HT-29 (cell line): ENCODE data around the gene SEPTIN8. TPM values are rescaled to one million over a fixed set of nuclear protein-coding genes. Genes with fewer than 3 reads are reported as not detected.

Experiments
- DNase-seq: peaks from one replicate; pipeline ENCODE4 v3.0.0-alpha.2; 2015; ENCODE audit warnings: low spot score
- total RNA-seq: library from RNA; depleted of rRNA; stranded (reverse); fragments of >200 nt; shearing (Covaris generic); gene quantifications from 2 replicates; pipeline ENCODE4 v1.2.3, GENCODE V29; 2014

Gene SEPTIN8
- total RNA-seq, 1 experiment from 2014 or later = 37.7 TPM

DNA sequence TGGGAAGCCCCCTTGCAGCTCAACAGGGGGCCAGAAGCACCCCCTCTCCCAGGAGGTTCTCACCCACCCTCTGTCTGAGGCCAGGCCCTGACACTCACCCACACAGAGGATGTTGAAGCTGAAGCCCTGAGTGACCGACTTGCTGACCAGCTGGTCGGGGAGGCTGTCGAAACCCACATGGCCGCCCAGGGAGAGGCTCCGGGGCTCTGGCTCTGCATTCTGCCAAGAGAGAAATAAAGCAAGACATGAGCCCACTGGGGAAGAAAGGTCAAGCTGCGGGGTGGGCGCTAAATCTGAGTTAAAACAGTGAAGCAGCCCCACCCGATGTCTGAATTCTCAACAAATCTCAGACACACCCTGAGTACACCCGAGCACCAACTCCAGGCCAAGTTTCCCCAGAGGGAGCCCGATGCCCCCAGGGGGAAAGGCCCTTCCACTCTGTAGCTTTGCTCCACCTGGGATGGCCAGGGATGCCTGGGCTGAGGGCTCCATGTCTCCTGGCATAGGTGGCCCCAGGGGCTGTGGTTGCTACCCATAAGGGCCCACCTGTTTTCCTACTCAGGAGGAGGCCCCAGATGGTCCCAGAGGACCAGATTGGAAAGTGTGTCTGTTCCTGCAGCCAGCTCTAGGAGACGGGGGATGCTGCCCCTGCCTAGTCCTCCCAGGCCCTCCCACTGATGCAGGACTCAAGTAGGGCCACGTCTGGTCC, 11.6 kb downstream of the SEPTIN8 start:
- no peak for DNase-seq

DNA sequence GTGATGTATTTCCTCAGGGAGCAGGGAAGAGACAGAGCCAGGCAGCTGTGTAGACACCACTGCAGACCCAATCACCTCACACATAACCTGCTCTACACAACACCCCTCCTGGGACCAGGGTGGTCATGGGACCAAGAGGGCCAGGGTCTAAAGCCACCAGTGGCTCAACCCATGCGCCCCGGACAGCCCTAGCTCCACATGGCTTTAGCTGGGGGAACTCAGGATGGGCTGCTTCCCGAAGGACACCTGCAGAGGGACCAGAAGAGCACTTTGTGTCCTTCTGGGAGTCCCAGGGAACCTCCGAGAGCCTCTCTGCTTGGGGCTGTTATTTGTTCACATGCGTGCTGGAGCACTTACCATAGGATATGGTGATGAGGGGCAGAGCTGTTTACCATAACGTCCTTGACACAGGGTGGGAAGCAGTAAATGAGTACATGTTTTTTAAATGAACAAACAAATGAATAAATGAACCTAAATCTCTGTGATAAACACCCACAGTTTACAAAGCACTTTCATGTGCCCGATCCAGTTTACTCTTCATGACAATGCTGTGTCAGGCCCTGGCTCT, 12.3 kb downstream of the SEPTIN8 start:
- no peak for DNase-seq

DNA sequence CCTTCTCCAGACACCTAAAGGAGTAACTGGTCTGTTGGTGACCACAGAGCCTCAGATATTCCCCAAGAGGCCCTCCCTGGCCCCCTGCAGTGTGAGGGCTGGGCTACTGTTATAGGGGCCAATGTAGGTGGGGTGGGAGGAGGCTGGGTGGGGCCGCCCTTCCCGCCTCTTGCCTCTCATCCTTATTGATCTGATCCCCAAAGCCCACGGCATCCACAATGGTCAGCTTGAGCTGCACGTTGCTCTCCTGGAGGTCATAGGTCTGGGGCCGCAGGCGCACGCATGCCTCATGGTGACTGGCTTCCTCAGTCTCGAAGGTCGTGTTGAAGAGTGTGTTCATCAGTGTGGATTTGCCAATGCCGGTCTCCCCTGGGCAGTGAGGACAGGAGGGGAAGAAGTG, 13.0 kb downstream of the SEPTIN8 start:
- no peak for DNase-seq

DNA sequence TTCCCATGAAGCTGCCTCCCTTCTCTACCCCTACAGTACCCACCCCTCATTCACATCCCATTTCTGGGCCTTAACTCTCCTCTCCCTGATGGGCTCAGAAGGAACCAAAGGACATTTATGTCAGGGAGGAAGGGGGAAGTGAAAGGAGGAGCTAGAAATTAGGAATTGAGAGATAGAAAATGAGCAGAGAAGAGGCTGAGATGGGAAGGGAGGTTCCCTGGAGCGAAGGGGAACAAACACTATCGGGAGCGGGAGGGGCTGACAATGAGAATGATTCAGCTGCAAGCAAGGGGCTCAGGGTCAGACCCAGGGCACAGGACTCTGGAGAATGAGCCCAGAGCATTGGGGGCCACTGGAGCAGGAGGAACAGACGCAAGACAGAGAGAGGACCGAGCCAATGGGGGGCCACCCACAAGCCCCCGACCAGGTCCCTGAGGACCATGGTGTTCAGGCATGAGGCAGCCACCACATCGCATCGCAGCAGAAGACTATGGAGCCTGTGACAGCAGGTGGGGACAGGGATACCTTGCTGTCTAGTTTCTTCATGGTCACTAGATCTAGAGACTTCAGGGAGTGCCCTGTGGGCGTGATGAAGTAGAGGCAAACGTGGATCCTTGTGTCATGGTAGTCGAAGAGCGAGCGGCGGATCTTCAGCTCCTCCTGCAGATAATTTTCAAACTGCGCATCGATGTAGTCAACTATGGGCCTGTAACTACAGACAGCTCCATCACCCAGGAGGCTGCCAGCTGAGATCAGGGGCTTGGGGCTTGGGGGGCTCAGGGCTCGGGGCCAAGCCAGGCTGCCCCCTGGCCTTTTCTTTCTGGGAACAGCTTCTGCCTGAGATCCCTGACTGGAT, 13.6 kb downstream of the SEPTIN8 start:
- DNase-seq = no peak

DNA sequence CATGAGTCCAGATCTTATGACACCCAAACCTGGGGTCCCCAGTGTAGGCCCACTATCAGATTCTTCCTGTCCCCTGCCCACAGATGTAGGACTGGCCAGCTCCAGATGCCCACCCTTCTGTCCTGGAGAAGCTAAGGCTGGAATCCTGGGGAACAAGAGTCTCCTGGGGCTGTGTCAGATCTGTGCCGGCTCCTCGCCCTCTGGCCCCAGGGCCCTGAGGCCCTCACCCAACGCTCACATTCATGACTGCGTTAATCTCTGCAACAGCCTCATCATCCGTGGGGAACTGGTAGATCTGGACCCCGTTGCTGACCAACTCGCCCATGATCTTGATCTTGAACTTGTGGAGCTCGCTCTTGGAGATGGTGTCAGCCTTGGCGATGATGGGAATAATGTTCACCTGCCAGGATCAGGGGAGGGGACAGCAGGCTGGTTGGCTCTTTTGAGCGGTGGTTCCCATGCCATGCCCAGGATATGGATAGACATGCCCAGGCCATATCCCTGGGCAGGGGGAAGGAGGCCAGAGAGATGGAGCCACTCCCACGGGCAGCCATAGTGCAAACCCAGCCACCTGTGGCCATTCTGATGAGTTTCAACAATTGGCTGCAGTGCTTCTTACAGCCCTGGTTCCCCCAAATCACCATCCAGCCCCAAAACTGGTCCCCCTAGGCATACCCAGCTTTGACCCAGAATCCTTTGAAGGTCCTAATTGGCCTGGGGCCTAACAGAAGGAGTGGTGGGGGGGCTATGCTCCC, 14.6 kb downstream of the SEPTIN8 start:
- no peak for DNase-seq

DNA sequence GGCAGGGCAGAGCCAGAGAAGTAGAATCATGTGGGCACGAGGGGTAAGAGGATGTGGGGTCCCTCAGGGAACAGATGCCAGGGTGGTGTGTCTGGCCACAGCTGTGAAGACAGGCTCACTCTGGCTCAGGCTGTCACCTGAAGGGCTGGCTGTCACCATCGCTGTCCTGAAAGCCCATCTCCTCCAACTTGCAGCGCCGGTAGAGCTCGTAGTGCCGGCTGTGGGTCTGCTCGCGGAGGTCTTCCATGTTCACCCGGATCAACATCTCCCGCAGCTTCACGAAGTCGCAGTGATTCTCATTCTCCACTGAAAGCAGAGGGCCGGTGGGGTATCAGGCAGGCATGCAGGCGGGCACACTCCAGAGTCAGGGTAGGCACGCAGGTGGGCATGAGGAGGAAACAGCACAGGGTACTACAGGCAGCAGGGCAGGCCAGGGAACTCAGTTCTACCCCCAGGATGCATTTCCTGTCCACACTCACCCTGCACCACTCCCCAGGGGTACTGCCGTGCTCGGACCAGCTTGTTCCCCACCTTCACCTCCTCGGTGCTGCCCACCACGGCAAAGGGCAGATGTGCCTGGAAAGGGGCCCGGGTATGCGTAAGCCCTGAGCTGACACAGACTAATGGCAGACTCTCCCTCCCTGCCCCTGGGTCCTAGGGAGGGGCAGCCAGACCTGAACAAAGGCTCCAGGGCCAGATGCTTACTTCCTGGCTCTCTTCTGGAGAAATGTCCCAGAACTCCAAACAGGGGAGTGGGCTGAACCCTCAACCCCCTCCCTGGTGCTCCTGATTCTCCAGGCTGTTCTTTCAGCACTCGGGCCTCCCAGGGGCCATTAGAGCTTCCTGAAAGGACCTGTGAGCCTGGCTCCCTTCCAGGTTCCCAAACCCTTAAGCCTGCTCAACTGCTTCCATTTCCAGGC, 15.5 kb downstream of the SEPTIN8 start:
- no peak for DNase-seq

DNA sequence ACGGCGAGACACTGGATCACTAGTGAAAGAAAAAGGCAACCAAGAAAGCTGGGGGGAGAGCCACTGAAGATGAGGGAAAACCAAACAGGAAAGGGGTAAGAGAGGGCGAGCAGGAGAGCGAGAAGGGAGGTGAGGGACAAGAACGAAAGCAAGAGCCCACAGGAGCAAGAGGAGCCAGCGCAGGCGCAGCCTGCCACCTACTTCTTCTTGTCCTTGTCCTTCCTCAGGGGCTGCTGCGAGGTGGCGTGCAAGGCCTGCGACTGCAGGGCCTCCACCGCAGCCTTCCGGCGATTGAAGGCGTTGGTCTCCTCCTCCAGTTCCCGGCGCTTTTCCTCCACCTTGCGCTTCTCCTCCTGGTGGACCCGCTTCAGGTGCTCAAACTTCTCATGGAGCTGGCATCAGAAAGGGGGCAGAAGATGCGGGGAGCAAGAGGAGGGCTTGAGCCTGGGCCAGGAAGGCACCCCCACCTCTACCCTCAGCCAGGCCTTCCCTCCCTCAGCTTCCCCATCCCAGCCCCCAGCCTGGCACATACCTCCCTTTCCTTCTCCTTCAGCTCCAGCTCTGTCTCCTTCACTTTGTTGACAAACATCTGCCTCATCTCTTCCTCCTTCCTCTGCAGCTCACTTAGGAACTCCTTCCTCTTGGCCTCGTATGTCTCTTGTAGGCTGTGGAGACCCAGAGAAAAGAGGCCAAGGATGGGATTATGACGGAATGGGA, 16.3 kb downstream of the SEPTIN8 start:
- DNase-seq = no peak

DNA sequence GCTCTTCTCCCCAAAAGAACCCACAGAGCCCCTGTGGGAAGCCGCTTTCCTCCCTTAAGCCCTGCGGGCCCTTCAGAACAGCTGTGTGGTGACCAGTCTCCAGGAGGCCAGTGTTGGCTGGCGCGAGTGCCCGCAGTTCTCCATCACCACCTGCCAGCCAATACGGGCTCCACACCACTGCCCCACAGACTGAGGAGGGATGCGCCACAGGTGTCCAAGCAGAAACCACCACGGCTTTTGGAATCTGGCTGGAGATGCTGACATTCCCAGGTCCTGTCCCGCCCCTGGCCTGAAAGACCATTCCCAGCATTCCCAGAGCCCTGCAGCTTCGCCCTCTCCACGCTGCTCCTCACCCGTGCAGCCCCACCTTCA, 17.0 kb downstream of the SEPTIN8 start:
- no peak for DNase-seq

DNA sequence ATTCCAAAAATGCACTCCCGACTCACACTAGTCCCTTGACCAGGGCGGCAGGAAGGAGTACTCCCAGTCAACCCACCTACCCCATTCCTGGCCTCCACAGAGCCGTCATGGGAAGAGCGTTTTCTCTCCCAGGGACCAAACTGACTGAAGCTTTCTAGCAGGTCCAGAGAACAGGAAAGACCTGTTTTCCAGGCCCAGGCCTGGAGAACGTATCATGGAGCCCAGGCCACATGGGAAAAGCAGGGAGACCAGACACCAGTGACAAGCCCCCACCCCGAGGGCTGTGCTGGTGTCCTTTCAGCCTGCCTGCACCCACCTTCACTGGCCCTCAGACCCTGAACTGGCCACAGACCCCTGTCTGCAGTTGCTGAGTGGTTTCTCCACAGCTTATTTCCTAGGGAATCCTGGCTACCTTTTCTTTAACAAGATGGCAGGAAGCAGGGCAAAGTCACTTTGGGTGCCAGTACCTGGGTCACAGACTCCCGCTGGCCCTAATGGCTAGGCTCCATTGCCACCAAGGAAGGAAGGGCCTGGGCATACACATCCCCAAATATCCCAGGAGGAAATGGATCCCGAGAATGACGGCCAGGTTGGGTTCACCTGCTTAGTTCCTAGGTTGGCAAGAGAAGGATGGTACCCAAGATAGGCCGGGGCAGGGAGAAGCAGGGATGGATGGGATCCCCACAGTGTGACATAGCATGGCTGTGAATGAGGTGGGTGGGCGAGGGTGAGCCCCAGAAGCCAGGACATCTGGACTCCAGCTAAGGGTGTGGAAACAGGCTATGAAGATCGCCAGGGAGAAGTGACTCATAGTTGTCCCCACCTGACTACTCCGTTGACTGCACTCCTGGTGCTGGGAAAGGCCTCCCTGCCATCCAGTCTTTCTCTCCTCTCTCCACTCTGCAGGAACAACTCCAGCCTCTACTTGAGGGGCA, 17.7 kb downstream of the SEPTIN8 start:
- peak; percentile 73 for DNase-seq

DNA sequence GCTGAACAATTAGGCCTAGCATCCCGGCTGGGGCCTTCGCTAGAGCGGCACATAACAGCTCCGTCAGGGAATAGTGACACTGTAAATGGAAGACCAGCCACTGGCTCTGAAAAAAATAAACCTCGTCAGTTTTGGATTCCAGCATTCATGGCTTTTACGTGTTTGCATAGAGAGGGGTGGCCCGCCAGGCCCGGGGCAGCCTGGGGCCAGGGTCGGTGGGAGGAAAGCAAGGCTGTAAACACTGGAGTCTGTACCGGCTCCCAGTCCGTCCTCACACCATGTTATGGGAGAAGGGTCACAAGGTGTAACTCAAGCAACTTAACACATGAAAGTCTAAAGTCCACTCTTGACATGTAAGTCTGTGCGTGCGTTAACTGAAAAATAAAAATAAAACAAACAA, 18.6 kb downstream of the SEPTIN8 start:
- DNase-seq = no peak

DNA sequence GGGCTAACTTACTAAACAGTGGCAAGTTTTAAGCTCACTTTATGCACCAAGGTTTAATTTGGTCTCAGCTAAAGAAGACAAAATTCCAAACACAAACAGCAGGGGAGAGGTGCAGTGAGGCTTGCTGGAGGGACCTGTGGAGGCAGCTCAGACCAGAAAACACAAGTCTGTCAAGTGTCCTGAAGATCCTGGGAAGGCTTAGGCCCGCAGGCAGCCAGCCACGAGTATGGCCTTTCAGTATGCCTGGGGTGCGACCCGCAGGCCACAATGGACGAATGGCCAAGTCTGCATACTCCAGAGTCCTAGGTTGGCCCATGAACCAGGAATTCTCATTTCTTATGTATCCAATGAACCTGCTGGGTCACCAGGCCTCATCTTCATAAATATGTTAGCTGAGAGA, 20.5 kb downstream of the SEPTIN8 start:
- DNase-seq = no peak

DNA sequence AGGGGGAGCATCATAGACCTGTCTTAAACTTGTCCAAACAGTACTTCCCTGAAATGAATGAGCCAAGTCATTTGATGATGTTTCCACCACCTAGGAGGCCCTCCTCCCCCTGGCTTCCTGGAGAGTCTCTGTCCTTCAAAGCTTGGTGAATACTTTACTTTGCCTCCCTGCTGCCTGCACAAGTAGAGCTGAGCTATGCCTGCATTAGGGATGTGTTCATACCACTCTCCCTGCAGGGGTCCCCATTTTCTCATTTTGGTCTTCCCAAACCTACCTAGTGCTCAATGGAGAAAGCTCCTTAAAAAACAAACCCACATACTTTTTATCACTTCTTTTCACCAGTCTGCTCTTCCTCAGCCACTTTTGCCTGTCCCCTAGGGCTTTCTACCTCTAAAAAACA, 22.1 kb downstream of the SEPTIN8 start:
- peak; percentile 60 for DNase-seq

DNA sequence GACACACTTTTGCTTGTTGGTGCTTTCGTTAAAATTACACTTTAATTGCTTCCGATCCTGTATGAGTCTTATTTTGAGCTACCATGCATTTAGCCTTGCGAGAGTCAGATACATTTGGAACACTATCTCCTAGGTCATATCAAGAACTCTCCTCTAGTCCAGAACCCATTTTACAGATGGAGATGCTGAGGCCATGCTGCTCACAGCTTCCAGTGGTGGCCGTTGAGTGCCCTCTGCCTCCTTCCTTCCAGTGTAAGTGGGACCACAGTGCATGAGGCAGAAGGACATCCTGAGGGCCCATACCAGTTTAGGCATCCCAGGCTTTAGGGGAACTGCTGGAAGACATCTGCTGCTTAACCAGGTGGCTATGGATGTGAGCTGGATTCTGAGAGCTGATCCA, 22.9 kb downstream of the SEPTIN8 start:
- no peak for DNase-seq

DNA sequence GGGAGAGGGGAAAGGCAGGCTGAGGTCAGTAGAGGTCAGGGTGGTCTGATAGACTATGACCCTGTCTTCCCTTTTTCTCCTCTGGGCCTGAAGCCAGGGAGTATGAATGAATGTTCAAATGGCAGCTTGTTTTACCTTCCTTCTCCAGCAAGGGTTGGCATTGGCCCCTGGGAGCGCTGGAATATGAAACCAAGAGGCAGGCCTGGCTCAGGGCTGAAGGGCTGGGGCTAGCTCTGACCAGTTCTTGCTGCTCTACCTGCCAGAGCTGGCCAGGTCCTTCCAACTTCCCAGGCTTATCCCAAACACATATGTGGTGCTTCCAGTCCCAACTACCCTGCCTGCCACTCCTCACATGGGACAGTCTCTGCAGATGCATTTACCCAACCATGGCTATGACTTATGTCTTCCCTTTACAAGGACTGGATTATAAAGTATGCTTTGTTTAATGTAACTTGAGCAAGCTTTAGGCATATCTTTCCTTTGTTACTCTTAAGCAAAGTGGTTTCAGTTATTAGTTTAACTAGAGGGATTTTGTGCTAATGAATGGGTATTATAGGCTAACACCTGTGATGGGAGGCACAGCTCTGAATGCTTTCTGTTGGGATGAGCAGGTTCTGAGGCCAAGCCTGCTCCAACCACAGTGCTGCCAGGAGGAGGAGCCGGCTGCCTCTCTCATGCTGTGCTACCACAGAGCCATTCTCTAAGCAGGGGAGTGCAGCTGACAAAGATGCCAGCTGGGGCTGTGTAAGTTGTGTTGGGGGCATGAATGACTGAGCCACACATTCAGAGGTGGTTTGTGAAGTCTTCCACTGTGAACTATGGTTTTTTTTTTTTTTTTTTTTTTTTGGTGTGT, 23.7 kb downstream of the SEPTIN8 start:
- peak; percentile 45 for DNase-seq

DNA sequence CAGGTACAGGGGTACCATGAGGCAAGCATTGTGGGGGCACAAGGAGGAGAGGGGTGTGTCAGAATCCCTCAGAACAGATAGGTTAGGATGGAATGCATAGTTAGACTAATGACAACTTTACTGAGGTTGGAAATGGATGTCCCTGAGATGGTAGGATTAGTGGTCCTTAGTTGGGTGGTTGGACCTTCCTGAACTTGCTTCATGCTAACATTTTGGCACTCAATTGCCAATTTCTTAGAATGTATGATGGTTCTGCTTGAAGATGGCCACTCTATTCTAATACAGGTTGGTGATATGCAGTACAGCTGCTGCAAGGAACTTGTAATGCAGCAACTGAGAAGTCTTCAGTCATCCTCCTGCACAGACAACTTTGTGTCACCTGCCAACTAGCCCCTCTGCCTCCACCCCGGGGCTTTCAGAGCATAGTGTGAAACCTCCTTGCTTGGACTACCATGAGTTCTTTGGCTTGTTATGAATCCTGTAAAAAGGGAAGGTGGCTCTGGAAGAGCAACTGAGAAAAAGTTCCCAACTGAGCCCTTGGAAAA, 24.4 kb downstream of the SEPTIN8 start:
- DNase-seq = no peak

DNA sequence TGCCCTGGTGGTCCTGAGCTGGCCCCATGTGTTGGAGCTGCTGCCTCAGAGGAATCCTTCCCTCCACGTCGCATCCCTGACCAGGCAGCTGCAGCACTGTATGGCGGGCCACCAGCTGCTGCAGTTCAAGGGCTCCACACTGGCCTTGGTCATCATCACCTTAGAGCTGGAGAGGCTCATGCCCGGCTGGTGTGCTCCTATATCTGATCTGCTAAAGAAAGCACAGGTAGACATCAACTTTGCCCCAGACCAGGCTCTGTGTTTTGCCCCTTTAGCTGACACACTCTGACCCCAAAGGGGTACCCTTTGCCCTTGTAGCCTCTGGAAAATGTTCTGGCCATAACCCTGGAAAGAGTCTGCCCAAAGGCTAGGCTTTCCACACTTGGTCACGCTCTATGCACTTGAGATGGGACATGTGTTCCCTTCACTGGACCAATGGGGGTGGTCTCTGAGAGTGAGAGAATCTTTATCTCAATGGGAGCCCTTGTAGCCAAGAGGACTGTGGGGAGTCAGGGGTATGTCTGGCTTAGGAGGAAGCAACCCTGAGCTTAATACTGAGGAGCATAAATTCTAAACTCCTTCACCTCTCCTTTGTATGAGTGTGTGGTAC, 25.0 kb downstream of the SEPTIN8 start:
- no peak for DNase-seq

DNA sequence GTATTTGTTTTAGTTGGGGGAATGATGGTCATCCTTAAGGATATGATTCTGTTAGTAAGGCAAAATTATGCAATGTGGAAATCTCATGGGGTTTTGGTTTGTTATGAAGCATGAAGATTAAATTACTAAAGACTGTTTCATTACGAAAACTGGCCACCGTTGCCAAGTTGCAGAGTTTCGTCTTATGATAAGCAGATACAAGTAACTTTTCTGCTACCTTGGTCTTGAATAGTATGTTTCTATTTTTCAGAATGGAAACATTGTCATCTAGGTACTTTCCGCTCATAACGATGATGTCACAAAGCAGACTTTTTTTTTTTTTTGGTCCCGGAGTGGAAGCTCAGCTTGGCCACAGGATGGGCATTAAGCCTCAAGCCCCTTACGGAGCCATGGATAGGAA, 25.6 kb downstream of the SEPTIN8 start:
- DNase-seq = no peak
